HG02610 (cell line): ENCODE data around the gene CNTNAP5.

Experiments
- ATAC-seq: cut with Tn5 transposase; IDR thresholded peaks from one replicate; pipeline ENCODE4 v1.9.1; 2021; ENCODE audit warnings: mild to moderate bottlenecking, moderate library complexity; ENCODE audit not compliant: unreplicated experiment

The CNTNAP5 gene

GRCh38 chr2:124874676-124875075 is 849.6 kb downstream of the CNTNAP5 start:
- no peak for ATAC-seq

GRCh38 chr2:124875627-124876244 is 850.6 kb downstream of the CNTNAP5 start:
- ATAC-seq, result peak; percentile 94

GRCh38 chr2:124877141-124877577 is 852.1 kb downstream of the CNTNAP5 start:
- ATAC-seq, result peak; percentile 59

- ATAC-seq, result no peak
Measured at GRCh38 chr2:124879640-124880039, 854.6 kb downstream of the CNTNAP5 start.

GRCh38 chr2:124880995-124881394 is 855.9 kb downstream of the CNTNAP5 start:
- ATAC-seq, result no peak

GRCh38 chr2:124882423-124882822 is 857.3 kb downstream of the CNTNAP5 start:
- ATAC-seq, result no peak

- no peak for ATAC-seq
Measured at GRCh38 chr2:124883595-124883994, 858.5 kb downstream of the CNTNAP5 start.

- no peak for ATAC-seq
Measured at GRCh38 chr2:124884315-124884714, 859.2 kb downstream of the CNTNAP5 start.

- no peak for ATAC-seq
Measured at GRCh38 chr2:124886216-124886615, 861.1 kb downstream of the CNTNAP5 start.

GRCh38 chr2:124887466-124887865 is 862.4 kb downstream of the CNTNAP5 start:
- no peak for ATAC-seq

GRCh38 chr2:124888431-124888830 is 863.3 kb downstream of the CNTNAP5 start:
- ATAC-seq, result no peak

GRCh38 chr2:124894199-124894598 is 869.1 kb downstream of the CNTNAP5 start:
- no peak for ATAC-seq

- no peak for ATAC-seq
Measured at GRCh38 chr2:124898827-124899226, 873.7 kb downstream of the CNTNAP5 start.

GRCh38 chr2:124908411-124908810 is 883.3 kb downstream of the CNTNAP5 start:
- ATAC-seq, result no peak

GRCh38 chr2:124911560-124911959 is 886.5 kb downstream of the CNTNAP5 start:
- ATAC-seq, result no peak

GRCh38 chr2:124913868-124914267 is 888.8 kb downstream of the CNTNAP5 start:
- ATAC-seq, result no peak

GRCh38 chr2:124915567-124915966 is 890.5 kb downstream of the CNTNAP5 start:
- no peak for ATAC-seq

GRCh38 chr2:124919296-124919695 is 894.2 kb downstream of the CNTNAP5 start:
- no peak for ATAC-seq

GRCh38 chr2:124920448-124920847 is 895.4 kb downstream of the CNTNAP5 start:
- ATAC-seq, result no peak

GRCh38 chr2:124921191-124921590 is 896.1 kb downstream of the CNTNAP5 start:
- ATAC-seq, result no peak

GRCh38 chr2:124923097-124923496 is 898.0 kb downstream of the CNTNAP5 start:
- ATAC-seq, result no peak

GRCh38 chr2:124933883-124934282 is 908.8 kb downstream of the CNTNAP5 start:
- ATAC-seq, result no peak

- ATAC-seq, result no peak
Measured at GRCh38 chr2:124953921-124954320, 928.8 kb downstream of the CNTNAP5 start.
